NCI-H2029 treated with DMSO at 0.1 percent for 48 hours (cell line): Measurements from ENCODE around the gene ANKRD10.
A peak's percentile ranks its signal among the peaks of the same experiment; 100 is the strongest.
"Not testable (repeated sequence)": the region's sequence is repeated elsewhere in the genome, so short reads cannot be mapped to it uniquely, and the experiment has no call there.

Source experiments
- DNase-seq: peaks from one replicate; lab custom pipeline; 2025; lab: John Stamatoyannopoulos, UW

Gene ANKRD10

DNA sequence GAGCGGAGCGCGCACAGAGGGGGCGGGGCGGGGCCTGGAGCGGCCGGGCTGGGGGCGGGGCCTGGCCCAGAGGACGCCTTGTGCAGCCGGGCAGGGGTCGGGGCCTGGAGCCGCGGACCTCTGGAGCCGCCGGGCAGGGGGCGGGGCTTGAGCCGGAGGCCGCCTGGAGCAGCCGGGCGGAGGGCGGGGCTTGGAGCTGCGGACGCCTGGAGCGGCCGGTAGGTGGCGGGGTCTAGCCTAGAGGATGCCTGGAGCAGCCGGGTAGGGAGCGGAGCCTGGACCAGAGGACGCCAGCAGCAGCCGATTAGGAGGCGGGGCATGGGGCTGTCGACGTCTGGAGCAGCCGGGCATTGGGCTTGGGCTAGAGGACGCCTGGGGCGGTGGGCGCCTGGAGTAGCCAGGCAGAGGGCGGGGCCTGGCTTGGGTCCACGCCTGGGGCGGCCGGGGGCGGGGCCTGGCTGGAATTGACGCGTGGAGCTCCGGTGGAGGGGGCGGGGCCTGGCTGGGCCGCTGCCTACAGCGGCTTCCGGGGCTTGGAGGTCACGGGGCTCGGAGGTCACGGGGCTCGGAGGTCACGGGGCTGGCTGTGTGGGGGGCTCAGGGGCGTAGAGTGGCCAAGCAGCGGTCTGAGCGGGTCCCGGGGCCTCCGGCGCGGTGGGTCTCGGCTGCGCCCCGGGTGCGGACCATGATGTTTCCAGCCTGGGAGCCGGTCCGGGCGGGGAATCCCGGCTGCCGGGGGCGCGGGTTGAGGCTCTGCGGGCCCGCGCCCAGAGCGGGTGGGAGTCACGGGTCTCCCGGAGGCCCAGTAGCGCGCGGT, at the start of gene ANKRD10:
Gene ANKRD10, minus strand, starts transcription at position 13 of the 817 bp plus-strand sequence. CDS start 135 bp downstream, outside the sequence.
- DNase-seq = peak; percentile 99

DNA sequence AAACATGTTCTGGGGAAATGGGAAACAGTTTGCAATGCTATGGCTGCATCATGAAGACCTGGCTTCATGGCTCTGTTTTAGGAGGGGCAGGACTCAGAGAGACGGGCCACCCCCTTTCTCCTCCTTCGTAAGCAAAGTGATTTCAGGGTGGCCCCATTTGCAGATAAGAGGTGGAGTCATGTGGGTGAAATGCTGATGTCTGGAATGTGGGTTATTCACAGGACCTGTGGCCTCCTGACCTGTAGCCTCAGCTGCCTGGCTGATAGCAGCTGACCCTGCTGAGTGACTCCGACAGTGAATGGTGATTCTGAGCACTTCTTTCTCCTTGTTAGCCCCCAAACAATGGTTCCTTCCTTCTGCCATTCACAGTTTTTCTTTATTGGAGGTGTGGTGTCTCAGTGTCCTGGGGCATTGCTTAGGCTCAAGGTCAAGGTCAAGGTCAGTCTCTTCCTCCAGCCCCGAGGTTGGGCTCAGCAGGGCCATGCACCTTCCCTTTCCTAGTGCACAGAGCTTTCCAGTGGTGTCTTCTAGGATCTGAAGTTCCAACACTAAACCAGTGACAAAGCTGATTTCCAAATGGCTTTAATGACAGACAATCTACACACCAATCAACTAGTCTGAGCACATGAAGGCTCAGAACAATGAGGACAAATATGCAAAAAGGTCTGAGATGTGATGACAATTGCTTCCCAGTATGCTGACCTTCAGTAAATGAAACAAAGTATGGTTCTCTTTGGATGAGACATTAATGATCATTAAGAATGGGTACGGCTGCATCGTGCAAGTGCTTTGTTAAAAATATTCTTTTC, 49.6 kb upstream of the ANKRD10 start:
- no peak for DNase-seq

DNA sequence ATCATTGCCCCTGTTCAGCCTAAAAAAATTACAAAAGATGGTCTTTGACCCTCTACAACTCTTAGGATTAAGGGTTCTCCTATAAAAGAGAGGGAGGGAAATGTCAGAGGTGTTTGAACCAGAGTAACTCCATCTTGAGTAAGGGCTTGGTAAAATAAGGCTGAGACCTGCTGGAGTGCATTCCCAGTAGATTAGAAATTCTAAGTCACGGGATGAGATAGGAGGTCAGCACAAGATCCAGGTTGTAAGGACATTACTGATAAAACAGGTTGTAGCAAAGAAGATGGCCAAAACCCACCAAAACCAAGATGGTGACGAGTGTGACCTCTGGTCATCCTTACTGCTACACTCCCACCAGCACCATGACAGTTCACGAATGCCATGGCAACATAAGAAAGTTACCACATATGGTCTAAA, 48.7 kb upstream of the ANKRD10 start:
- no peak for DNase-seq

DNA sequence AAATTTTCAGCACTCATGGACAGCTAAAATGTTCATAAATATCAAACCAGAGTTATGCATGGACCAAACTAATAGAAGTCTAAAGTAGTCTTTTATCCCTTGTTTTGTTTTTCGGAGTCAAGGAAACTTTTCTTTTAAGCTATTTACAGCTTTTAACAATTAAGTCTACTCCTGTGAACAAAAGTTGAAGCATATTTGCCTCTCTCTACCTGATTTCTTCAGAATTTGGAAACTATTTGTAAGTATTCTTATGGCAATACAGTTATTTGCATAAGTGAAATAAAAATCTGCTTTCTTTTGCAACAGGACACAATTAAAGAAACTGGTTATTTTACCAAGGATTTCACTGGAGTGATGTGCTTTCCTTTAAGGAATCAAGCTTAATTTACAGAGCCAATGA, 47.1 kb upstream of the ANKRD10 start:
- no peak for DNase-seq

DNA sequence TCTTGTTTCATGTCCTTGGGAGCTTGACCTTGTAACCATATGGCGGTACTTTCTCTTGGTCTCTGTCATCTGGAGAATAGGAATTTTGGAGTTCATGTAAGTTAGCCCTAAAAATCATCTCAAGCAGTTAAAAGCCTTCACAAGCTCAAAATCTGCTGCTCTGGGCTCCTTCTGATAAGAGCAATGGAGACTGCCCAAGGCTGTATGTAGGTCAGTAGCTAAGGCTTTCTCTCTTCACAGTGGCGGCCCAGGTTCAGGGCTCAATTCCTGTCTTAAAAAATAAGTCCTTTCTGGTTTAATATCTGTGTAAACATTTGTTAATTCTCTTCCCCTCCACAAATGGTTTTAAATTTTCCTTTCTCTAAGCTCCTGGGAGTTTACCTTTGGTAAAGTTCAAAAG, 45.3 kb upstream of the ANKRD10 start:
- DNase-seq = no peak

DNA sequence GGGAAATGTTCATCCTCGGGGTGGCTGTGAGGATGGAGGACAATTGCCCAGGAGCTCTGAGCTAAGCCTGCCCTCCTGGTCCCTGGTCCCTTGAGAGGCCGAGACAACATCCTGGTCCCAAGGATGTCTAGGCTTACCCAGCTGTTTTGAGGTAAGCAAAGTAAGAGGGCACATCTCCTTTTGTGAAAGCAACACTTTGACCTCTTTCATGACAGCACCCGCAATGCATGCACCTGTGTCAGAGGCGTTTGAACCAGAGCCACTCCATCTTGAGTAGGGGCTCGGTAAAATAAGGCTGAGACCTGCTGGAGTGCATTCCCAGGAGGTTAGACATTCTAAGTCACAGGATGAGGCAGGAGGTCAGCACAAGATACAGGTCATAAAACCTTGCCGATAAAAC, 43.1 kb upstream of the ANKRD10 start:
- no peak for DNase-seq

DNA sequence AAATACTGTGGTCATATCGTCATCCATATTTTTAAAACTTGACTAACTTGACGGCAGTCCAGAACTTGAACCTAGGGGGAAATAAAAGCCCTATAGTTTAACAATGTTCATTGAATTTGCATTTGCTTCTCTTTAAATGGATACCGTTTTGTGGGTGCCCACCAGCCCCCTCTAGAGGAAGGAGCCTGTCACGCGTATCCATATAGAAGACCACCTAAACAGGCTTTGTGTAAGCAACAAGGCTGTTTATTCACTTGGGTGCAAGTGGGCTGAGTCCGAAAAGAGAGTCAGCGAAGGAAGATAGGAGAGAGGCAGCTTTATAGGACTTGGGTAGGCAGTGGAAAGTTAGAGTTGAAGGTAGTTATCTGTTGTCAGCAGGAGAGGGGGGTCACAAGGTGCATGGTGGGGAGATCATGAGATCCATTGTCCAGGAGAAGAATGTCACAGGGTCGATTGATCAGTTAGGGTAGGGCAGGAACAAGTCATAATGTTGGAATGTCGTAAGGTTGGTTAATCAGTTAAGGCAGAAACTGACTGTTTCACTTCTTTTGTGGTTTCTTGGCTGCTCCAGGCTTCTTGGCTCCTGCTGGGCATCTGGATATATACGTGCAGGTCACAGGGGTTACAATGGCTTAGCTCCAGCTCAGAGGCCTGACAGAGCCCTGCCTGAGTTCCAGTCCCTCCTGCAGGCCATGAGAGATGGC, 42.5 kb upstream of the ANKRD10 start:
- DNase-seq = no peak

DNA sequence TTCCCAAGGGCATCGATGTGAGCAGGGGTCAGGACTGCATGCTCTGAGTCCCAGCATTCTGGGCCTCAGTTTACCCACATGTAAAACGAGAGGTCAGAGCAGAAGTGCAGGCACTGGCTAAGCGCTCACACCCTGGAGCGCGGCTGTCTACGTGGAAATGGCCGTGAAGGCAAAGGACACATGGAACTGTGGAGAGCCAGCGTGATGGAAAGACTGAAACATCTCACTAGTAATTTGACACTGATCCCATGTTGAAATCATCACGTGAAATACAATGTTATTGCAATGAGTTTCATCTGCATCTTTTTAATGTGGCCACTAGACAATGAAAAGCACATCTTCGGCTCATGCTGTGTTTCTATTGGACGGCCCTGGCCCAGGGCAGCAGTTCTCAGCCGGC, 41.3 kb upstream of the ANKRD10 start:
- DNase-seq = not testable (repeated sequence)

DNA sequence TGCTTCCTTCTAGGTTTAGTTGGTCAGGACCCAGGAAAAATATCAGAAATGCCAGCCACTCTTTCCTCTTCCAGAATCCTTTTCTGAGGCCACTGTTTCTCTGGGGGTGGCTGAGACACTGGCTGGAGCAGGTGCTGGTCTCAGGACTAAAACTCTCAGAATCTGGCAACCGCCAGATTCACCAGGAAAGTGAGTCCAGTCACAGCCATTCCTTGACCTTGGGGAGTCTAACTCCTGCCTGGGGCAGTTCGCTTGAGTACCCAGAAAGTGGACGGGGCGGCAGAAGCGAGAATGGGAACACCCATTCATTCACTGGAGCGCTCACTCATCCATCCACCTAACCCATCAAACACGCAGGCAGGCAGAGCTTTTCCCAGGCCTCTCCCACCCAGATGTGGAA, 40.7 kb upstream of the ANKRD10 start:
- not testable (repeated sequence) for DNase-seq

DNA sequence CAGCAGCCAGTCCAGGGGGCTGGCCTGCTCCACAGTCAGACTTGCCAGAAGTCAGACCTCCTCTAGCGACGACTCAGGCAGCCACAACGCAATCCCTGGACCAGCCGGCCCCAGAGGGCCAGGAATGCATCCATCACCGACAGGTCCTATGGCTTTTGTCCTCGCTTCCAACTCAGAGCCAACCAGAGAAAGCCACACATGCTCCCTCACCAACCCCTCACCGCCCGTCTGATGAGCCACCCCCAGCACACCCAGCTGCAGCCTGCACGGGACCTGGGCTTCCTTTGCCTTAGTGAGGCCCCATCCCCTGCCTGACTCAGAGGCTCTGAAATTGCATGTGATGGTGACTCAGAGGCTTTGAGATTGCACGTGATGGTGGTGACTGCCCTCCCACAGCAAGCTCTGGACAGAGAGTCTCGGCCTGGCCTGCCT, 40.2 kb upstream of the ANKRD10 start:
- not testable (repeated sequence) for DNase-seq

DNA sequence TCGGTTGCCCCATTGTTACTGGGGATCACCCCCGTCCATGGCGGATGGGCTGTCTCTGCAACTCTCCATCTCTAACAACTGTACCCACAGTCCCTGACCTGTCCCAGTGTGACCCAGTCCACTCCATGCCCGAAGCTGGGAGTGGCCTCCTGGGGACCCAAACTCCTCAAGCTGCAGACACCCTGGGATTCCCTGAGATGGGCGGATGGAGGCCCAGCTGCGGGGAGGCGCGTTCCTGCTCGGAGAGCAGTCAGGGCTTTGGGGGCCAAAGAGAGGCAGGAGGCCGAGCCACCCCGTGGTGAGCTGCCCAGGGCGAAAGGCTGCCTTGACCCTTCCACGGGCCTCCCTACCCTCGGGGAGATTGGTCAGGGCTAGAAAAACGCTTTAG, 39.7 kb upstream of the ANKRD10 start:
- not testable (repeated sequence) for DNase-seq

DNA sequence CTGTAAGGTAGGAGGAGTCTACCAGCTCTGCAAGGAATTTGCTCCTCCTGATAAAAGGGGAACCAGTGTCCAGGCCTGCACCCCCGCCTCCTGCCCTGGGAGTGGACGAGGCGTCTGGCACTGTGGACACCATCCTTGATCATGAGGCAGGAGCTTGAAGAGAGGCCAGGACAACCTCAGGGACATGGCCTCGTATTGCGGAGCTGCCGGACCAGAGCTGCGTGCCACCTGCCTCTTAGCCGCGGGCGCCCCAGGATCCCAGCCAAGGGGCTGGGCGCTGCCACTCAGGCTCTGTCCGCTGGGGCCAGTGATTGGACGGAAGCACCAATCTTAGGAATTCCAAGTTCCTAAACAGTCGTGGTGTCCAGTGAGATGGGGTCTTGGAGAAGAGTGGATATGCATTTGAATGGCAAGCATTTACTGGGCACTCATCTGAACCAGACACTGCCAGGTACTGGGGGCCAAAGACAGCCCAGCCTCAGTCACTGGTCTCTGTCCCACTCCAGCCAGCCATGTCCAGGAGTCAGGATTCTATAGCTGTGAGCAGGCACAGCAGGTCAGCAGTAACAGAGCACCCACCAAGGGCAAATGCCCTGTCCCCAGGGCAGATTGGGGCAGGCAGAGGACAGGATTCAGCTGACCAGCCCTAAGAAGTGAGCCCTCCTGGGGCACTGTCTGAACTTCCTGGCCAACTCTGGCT, 39.1 kb upstream of the ANKRD10 start:
- DNase-seq = no peak

DNA sequence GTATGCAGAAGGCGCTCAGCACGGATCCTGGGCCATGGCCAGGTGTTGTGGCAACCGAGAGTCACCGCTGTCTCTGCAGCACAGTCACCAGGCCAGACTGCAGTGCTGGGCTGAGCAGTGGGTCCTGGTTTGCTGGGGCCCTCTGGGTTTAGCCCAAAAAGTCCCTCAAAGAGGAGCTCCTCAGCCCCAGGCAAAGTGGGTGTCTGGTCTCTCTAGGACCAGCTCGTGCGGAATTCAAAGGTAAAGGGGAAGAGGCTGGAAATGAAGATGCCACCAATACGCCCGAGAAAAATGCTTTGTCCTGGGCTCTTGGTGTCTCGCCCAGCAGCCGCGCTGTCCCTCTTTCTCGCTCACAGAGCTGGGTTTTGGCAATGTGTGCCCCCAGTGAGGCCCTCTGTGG, 38.5 kb upstream of the ANKRD10 start:
- DNase-seq = no peak

DNA sequence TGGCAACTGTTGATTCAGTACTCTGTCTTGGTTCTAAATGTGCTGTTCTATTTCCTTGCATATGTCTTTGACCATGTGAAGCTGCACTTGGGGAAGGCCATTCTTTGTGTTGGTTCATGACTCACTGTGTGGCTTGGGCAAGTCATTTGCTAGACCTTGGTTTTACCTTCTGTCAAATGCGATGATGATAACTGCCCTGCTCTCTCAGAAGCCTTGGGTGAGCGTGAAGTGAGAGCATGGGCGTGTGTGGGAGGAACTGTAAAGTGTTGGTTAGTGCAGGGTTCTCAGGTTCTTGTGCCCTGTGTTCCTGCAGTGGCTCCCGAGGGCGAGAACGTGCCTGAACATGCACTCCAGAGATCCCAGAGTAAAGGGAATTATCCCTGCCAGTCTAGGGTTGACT, 37.3 kb upstream of the ANKRD10 start:
- DNase-seq = not testable (repeated sequence)

DNA sequence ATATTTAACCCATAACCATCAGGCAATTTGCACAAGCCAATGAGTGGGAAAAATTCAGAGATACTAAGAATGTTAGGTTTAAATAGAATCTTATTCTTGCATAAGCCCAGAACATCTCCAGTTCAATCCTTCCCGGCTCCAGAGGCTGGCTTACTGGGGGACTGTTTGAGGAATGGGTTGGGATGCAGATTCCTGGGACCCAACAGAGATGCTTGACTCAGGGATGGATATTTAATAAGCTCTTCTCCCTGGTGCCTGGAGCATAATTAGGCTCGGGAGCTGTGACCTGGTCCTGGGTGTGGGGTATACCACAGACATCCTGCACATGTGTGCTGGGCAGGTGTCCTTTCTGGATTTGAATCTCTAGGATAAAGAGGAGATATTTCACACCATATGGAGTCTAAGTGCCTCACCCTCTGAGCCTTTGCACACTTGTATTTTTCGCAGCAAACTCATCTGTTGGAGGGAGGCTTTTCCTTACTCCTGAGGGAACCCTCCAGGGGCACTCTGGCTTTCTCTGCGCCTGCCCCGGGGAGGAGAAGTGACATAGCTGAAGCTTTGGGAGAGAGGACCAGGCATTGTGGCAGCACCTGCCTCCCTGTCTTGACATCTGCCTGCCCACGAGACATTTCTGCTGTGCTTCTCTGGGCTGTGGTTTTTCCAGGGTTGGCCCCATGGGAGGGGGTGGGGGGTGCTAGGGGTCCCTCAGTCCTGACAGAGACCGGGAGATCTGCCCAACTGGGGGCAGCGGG, 36.1 kb upstream of the ANKRD10 start:
- DNase-seq = no peak

DNA sequence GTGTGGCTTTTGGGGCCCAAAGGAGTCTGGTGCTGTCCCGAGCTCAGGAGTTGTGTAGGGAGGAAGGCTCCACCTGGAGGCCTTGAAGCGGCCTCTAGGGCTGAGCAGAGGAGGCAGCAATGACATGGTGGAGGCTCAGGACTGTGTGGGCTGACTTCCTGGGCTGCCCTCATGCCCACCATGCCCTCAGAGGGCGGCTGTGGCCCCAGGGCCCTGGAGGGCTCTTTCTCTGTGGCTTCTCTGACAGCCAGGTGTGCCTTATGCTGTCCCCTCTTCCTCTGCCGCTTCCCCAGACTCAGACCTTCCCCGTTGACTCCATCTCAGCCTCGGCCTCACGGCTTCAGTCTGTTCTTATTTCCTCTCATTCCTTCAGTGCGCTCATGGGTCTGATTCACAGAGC, 35.5 kb upstream of the ANKRD10 start:
- DNase-seq = no peak

DNA sequence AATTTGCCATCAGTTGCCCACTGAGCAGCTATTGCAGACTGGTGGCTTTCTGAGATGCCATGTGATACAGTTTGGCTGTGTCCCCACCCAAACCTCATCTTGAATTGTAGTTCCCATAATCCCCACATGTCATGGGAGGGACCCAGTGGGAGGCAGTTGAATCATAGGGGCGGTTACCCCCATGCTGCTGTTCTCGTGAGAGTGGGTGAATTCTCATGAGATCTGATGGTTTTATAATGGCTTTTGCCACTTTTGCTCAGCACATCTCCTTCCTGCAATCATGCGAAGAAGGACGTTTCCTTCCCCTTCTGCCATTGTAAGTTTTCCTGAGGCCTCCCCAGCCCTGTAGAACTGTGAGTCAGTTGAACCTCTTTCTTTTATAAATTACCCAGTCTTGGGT, 34.8 kb upstream of the ANKRD10 start:
- DNase-seq = no peak

DNA sequence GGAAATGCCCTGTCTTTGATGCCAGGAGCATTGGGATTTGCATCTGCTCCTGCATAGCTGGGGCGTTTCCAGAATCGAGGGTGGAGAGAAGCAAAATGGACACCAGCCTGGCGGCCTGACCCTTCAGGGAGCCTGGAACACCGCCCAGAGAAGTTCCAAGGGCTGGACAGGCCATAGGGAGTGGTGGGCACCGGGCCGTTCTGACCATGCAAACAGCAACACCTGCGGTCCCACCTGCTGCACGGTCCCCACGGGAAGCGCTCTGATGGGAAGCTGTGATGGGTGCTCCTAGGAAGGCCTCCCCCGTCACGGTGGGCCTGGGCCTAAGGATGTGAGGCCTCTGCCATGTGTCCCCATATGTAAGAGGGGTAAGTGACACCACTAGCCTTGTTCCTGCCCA, 34.2 kb upstream of the ANKRD10 start:
- DNase-seq = no peak

DNA sequence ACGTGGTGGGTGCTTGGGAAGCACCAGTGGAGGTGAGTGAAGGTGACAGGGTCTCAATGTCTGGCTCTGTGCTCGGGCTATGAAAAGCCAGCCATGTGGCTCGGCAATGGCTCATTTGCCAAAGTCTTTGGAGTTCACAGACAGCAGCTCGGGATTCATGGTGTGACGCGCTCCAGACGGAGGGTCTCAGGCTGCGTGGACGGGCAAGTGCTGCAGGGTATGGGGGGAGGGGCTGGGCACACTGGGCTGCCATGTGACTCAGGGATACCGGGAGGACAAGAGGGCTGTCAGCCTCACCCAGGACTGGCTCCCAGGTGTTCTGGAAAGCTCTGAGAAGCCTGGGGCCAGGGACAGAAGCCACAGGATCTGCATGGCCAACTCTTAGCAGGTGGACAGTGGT, 32.5 kb upstream of the ANKRD10 start:
- DNase-seq = not testable (repeated sequence)

DNA sequence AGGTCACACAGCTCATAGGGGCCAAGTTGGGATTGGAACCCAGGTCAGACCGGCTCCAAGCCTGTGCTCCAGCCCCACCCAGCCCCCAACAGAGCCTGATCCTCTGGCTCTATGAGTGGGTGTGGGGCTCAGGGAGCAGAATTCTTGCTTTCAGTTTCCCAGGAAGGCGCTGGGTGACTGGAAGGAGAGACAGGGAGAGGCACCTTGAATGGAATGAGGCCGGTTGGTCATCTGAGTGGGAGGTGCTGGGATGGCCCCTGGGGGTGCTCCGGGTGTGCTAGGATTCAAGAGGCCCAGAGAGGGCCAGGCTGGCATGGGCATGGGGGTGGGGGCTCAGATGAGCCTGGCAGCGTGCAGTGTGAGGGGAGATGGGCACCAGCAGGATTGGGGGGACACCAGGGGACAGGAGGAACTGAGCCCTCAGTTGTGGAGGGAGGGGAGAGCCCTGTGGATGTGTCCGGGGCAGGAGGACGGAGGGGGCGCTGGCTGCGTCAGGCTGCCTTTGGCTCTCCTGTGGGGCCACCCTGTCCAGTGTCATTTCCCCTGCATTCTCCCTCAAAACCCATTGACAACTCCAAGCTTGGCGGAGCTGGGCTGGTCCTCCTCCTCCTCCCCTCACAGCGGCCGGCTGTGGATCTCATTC, 31.2 kb upstream of the ANKRD10 start:
- no peak for DNase-seq
